GM18870 (cell line): ENCODE measurements around the gene NTS.

Experiments
- ATAC-seq: cut with Tn5 transposase; IDR thresholded peaks from one replicate; pipeline ENCODE4 v1.9.1; 2021; ENCODE audit warnings: moderate library complexity; ENCODE audit not compliant: unreplicated experiment

Gene NTS

GRCh38 chr12:85874031-85874461 lies at the start of gene NTS:
NTS (plus strand) TSS chr12:85874295; CDS start chr12:85874404, 109 bp downstream.
- peak; percentile 63 for ATAC-seq

GRCh38 chr12:85825746-85826145 lies 48.3 kb upstream of the NTS start:
- no peak for ATAC-seq

- ATAC-seq = no peak
Measured at GRCh38 chr12:85828576-85828975, 45.5 kb upstream of the NTS start.

GRCh38 chr12:85829391-85829790 lies 44.7 kb upstream of the NTS start:
- ATAC-seq = no peak

GRCh38 chr12:85831327-85831990 lies 42.6 kb upstream of the NTS start:
- no peak for ATAC-seq

- no peak for ATAC-seq
Measured at GRCh38 chr12:85833579-85833978, 40.5 kb upstream of the NTS start.

- no peak for ATAC-seq
Measured at GRCh38 chr12:85834378-85834777, 39.7 kb upstream of the NTS start.

- no peak for ATAC-seq
Measured at GRCh38 chr12:85835426-85836196, 38.5 kb upstream of the NTS start.

GRCh38 chr12:85836197-85837090 lies 37.7 kb upstream of the NTS start, which contains the start of gene RASSF9:
RASSF9 (minus strand) TSS chr12:85836409; CDS start chr12:85836201, 208 bp downstream.
- no peak for ATAC-seq

GRCh38 chr12:85843606-85844310 lies 30.3 kb upstream of the NTS start:
- no peak for ATAC-seq

- ATAC-seq = no peak
Measured at GRCh38 chr12:85849344-85849743, 24.8 kb upstream of the NTS start.

- no peak for ATAC-seq
Measured at GRCh38 chr12:85855305-85855704, 18.8 kb upstream of the NTS start.

GRCh38 chr12:85856966-85857365 lies 17.1 kb upstream of the NTS start:
- no peak for ATAC-seq

GRCh38 chr12:85865890-85866289 lies 8.2 kb upstream of the NTS start:
- ATAC-seq = no peak

GRCh38 chr12:85866986-85867776 lies 6.9 kb upstream of the NTS start:
- ATAC-seq = peak; percentile 94

- ATAC-seq = peak; percentile 84
Measured at GRCh38 chr12:85872497-85873091, 1.5 kb upstream of the NTS start.

GRCh38 chr12:85877459-85877858 lies 3.4 kb downstream of the NTS start:
- ATAC-seq = no peak

GRCh38 chr12:85883763-85884162 lies 9.7 kb downstream of the NTS start:
- no peak for ATAC-seq

- no peak for ATAC-seq
Measured at GRCh38 chr12:85894653-85895052, 20.6 kb downstream of the NTS start.
